Measurements from ENCODE around the gene TMEM203.

- TF ChIP-seq CTCF (IDR thresholded peaks at IDR 0.05) = no peak
- no peak for TF ChIP-seq POLR2A (IDR thresholded peaks at IDR 0.05)
Observed at GRCh38 chr9:137158625-137159024, 46.8 kb downstream of the TMEM203 start.
